H9 (cell line): ENCODE results near the gene FRMD4B. TPM values are rescaled to one million over a fixed set of nuclear protein-coding genes. Genes with fewer than 3 reads are reported as not detected.

Experiments used
- DNase-seq: peaks from one replicate; pipeline ENCODE4 v3.0.0-alpha.2; 2017
- H2AFZ ChIP-seq: one replicate; pipeline ENCODE4 v1.6.1; 2013; ENCODE audit warnings: mild to moderate bottlenecking, low read length, control low read depth, moderate library complexity
- H2AK5ac ChIP-seq: 2 replicates; pipeline ENCODE4 v1.6.1; 2013; ENCODE audit warnings: low read length, control low read depth, mixed read lengths; ENCODE audit not compliant: insufficient read length
- H2BK120ac ChIP-seq: one replicate; pipeline ENCODE4 v1.6.1; 2013; ENCODE audit warnings: low read depth, mild to moderate bottlenecking, low read length, control low read depth, inconsistent platforms; ENCODE audit not compliant: poor library complexity, severe bottlenecking
- H2BK12ac ChIP-seq: 2 replicates; pipeline ENCODE4 v1.6.1; 2013; ENCODE audit warnings: low read length, control low read depth, mixed read lengths, low read depth; ENCODE audit not compliant: insufficient read length
- H2BK15ac ChIP-seq: 2 replicates; pipeline ENCODE4 v1.6.1; 2013; ENCODE audit warnings: low read depth, low read length, control low read depth
- H2BK20ac ChIP-seq: one replicate; pipeline ENCODE4 v1.6.1; 2013; ENCODE audit warnings: low read depth, mild to moderate bottlenecking, low read length, control low read depth, inconsistent platforms; ENCODE audit not compliant: poor library complexity, severe bottlenecking
- H2BK5ac ChIP-seq: 2 replicates; pipeline ENCODE4 v1.6.1; 2013; ENCODE audit warnings: low read length, control low read depth, mixed read lengths; ENCODE audit not compliant: insufficient read length
- H3K14ac ChIP-seq: 2 replicates; pipeline ENCODE4 v1.6.1; 2013; ENCODE audit warnings: low read length, control low read depth; ENCODE audit not compliant: insufficient read depth
- H3K18ac ChIP-seq: 2 replicates; pipeline ENCODE4 v1.6.1; 2013; ENCODE audit warnings: low read depth, mild to moderate bottlenecking, mixed read lengths, low read length, control low read depth; ENCODE audit not compliant: insufficient read length
- H3K23ac ChIP-seq: 2 replicates; pipeline ENCODE4 v1.6.1; 2013; ENCODE audit warnings: low read length, control low read depth, mixed read lengths, low read depth; ENCODE audit not compliant: insufficient read length
- H3K23me2 ChIP-seq: 2 replicates; pipeline ENCODE4 v1.6.1; 2013; ENCODE audit warnings: low read depth, mild to moderate bottlenecking, mixed read lengths, low read length, control low read depth; ENCODE audit not compliant: insufficient read length, poor library complexity, severe bottlenecking
- H3K27ac ChIP-seq: 2 replicates; pipeline ENCODE4 v1.5.1; 2013; ENCODE audit warnings: low read length, control low read depth, mixed read lengths, low read depth; ENCODE audit not compliant: insufficient read length
- H3K27me3 ChIP-seq: 2 replicates; pipeline ENCODE4 v1.6.1; 2013; ENCODE audit warnings: low read length, control low read depth, inconsistent platforms; ENCODE audit not compliant: insufficient read depth
- H3K4ac ChIP-seq: 2 replicates; pipeline ENCODE4 v1.6.1; 2013; ENCODE audit warnings: low read depth, mild to moderate bottlenecking, control low read depth, inconsistent platforms, low read length, moderate library complexity
- H3K4me1 ChIP-seq: 2 replicates; pipeline ENCODE4 v1.6.1; 2013; ENCODE audit warnings: low read length, control low read depth, inconsistent platforms; ENCODE audit not compliant: insufficient read depth
- H3K4me2 ChIP-seq: 2 replicates; pipeline ENCODE4 v1.6.1; 2013; ENCODE audit warnings: low read length, control low read depth, mixed read lengths; ENCODE audit not compliant: insufficient read length, insufficient read depth
- H3K56ac ChIP-seq: 2 replicates; pipeline ENCODE4 v1.6.1; 2013; ENCODE audit warnings: low read depth, mild to moderate bottlenecking, mixed read lengths, low read length, control low read depth; ENCODE audit not compliant: insufficient read length
- H3K79me1 ChIP-seq: 2 replicates; pipeline ENCODE4 v1.6.1; 2013; ENCODE audit warnings: low read depth, mild to moderate bottlenecking, moderate library complexity, low read length, control low read depth, inconsistent platforms; ENCODE audit not compliant: insufficient read depth, poor library complexity, severe bottlenecking
- H3K79me2 ChIP-seq: 2 replicates; pipeline ENCODE4 v1.6.1; 2013; ENCODE audit warnings: low read length, control low read depth, inconsistent platforms; ENCODE audit not compliant: insufficient read depth
- H3K9ac ChIP-seq: 2 replicates; pipeline ENCODE4 v1.6.1; 2013; ENCODE audit warnings: low read length, control low read depth, mixed read lengths; ENCODE audit not compliant: insufficient read length; ENCODE audit errors: extremely low read depth
- H3K9me3 ChIP-seq: one replicate; pipeline ENCODE4 v1.6.1; 2013; ENCODE audit warnings: low read depth, low read length, inconsistent platforms; ENCODE audit not compliant: control insufficient read depth
- H3T11ph ChIP-seq: one replicate; pipeline ENCODE4 v1.6.1; 2013; ENCODE audit warnings: mild to moderate bottlenecking, low read length, control low read depth, inconsistent platforms
- H4K20me1 ChIP-seq: one replicate; pipeline ENCODE4 v1.6.1; 2013; ENCODE audit not compliant: control insufficient read depth, insufficient read length, insufficient read depth
- H4K5ac ChIP-seq: 2 replicates; pipeline ENCODE4 v1.6.1; 2013; ENCODE audit warnings: low read depth, mild to moderate bottlenecking, mixed read lengths, low read length, control low read depth; ENCODE audit not compliant: insufficient read length
- H4K8ac ChIP-seq: replicated peaks from 2 replicates; pipeline ENCODE4 v1.6.1; 2013; ENCODE audit warnings: low read length, control low read depth, mixed read lengths, low read depth; ENCODE audit not compliant: insufficient read length
- H4K91ac ChIP-seq: 2 replicates; pipeline ENCODE4 v1.6.1; 2013; ENCODE audit warnings: low read depth, mild to moderate bottlenecking, moderate library complexity, mixed read lengths, low read length, control low read depth; ENCODE audit not compliant: insufficient read length
- H3K27ac Mint-ChIP-seq, 3 experiments: 2 replicates in 2 of 3; 3 replicates in 1 of 3; pipeline ENCODE4 v1.8.0; 2020 to 2021; ENCODE audit warnings: mixed read lengths in 3 of 3, mild to moderate bottlenecking in 1 of 3, moderate library complexity in 1 of 3
- H3K27me3 Mint-ChIP-seq: 2 replicates; pipeline ENCODE4 v1.8.0; 2021; ENCODE audit warnings: low read depth, mild to moderate bottlenecking, moderate library complexity, mixed read lengths
- H3K36me3 Mint-ChIP-seq, 3 experiments: 2 replicates in 2 of 3; 3 replicates in 1 of 3; pipeline ENCODE4 v1.8.0; 2020 to 2021; ENCODE audit warnings: low read depth in 3 of 3, mixed read lengths in 3 of 3; ENCODE audit not compliant: insufficient read depth in 1 of 3
- H3K4me1 Mint-ChIP-seq, 2 experiments: 2 replicates each; pipeline ENCODE4 v1.8.0; 2020; ENCODE audit warnings: mixed read lengths in 2 of 2
- H3K4me3 Mint-ChIP-seq, 2 experiments: 2 replicates in 1 of 2; 3 replicates in 1 of 2; pipeline ENCODE4 v1.8.0; 2020 to 2021; ENCODE audit warnings: mild to moderate bottlenecking in 2 of 2, mixed read lengths in 2 of 2, moderate library complexity in 1 of 2
- H3K9me3 Mint-ChIP-seq, 2 experiments: 2 replicates in 1 of 2; 3 replicates in 1 of 2; pipeline ENCODE4 v1.8.0; 2020; ENCODE audit warnings: mild to moderate bottlenecking in 2 of 2, mixed read lengths in 2 of 2, moderate library complexity in 1 of 2
- WGBS: extraction: QIAGEN DNeasy Blood & Tissue Kit; methylation state at CpG from one replicate; pipeline ENCODE4 v1.1.7; 2013; ENCODE audit warnings: missing lambda C conversion rate, low lambda C conversion rate, mixed read lengths; ENCODE audit not compliant: insufficient read length; ENCODE audit errors: extremely low coverage; 5-methylcytosine and 5-hydroxymethylcytosine counted together
- total RNA-seq: library from RNA; stranded (reverse); gene quantifications from 2 replicates; pipeline ENCODE4 v1.2.1, GENCODE V29; 2021
- TF ChIP-seq, protein P1 (sequence below): fragments of 200-600 bp; sonication (generic); conservative IDR thresholded peaks from 3 replicates; pipeline ENCODE4 v1.8.0; 2021; ENCODE audit warnings: antibody characterized with exemption, mild to moderate bottlenecking

Gene FRMD4B
- total RNA-seq, 1 experiment from 2014 or later, result 3.4 TPM

DNA sequence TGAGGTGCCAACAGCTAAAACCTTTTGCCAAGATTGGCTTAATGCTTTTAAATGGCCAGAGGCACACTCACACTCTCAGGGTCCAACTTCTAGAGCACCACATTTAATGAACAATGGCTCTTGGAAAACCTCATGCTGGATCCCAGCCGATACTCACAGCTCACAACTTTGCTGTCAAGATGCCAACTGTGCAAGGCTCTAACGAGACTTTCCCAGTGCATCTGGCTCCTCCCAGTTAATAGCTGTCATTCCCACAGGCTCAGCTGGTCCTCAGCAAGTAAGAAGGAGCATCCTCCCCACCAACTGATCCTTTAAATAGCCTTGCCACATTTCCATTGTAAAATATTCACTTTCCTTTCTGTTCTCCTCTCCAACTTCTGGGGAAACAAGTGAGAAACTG lies 20.3 kb upstream of the FRMD4B start:
- TF ChIP-seq, protein P1, sequence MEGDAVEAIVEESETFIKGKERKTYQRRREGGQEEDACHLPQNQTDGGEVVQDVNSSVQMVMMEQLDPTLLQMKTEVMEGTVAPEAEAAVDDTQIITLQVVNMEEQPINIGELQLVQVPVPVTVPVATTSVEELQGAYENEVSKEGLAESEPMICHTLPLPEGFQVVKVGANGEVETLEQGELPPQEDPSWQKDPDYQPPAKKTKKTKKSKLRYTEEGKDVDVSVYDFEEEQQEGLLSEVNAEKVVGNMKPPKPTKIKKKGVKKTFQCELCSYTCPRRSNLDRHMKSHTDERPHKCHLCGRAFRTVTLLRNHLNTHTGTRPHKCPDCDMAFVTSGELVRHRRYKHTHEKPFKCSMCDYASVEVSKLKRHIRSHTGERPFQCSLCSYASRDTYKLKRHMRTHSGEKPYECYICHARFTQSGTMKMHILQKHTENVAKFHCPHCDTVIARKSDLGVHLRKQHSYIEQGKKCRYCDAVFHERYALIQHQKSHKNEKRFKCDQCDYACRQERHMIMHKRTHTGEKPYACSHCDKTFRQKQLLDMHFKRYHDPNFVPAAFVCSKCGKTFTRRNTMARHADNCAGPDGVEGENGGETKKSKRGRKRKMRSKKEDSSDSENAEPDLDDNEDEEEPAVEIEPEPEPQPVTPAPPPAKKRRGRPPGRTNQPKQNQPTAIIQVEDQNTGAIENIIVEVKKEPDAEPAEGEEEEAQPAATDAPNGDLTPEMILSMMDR, result no peak
- H3K27me3 Mint-ChIP-seq, result no peaks in the 10 kb centered on the region
- WGBS, result no CpG with 5 or more reads among the region's 2 CpGs

More for the DNA sequence above, 20.3 kb upstream of the FRMD4B start:
- Histone ChIP-seq H3K23ac (no peak overlapping the region), H2BK120ac (no peak overlapping the region), H3K79me1 (no peaks in the 10 kb centered on the region), H3K9me3 (no peaks in the 10 kb centered on the region), H3K14ac (no peak overlapping the region), H3K27me3 (no peaks in the 10 kb centered on the region), H4K91ac (no peak overlapping the region), H3K4me1 (peaks cover 5% of the 10 kb centered on the region; the same call in 1 of the 2 replicates), H3K27ac (no peak overlapping the region), H4K5ac (no peak overlapping the region), H3K4me2 (no peak overlapping the region), H3K9ac (no peak overlapping the region), H2AFZ (no peak overlapping the region), H4K8ac (no peak overlapping the region), H3K79me2 (no peaks in the 10 kb centered on the region), H2BK5ac (no peak overlapping the region), H3K18ac (no peak overlapping the region), H3K23me2 (no peaks in the 10 kb centered on the region), H3T11ph (no peak overlapping the region), H2BK15ac (no peak overlapping the region), H2AK5ac (no peak overlapping the region), H3K4ac (no peak overlapping the region), H2BK20ac (no peak overlapping the region), H4K20me1 (no peaks in the 10 kb centered on the region), H3K56ac (no peak overlapping the region), H2BK12ac (no peak overlapping the region)
- H3K4me1 Mint-ChIP-seq, result peaks cover 14 to 25% of the 10 kb centered on the region in 2 experiments
- H3K36me3 Mint-ChIP-seq, result peaks cover 0 to 2% (median 0%) of the 10 kb centered on the region in 3 experiments; a peak in 1 of 7 replicates
- H3K27ac Mint-ChIP-seq, result no peak overlapping the region; a peak in 1 of 7 replicates
- peaks cover 0 to 8% of the 10 kb centered on the region in 2 experiments; a peak in 1 of 5 replicates for H3K9me3 Mint-ChIP-seq
- no peak overlapping the region for H3K4me3 Mint-ChIP-seq
- no peak for DNase-seq
